ENCODE measurements around the gene BNIP2.
"Not testable (repeated sequence)": the region's sequence is repeated elsewhere in the genome, so short reads cannot be mapped to it uniquely, and the experiment has no call there.

Gene BNIP2

DNA sequence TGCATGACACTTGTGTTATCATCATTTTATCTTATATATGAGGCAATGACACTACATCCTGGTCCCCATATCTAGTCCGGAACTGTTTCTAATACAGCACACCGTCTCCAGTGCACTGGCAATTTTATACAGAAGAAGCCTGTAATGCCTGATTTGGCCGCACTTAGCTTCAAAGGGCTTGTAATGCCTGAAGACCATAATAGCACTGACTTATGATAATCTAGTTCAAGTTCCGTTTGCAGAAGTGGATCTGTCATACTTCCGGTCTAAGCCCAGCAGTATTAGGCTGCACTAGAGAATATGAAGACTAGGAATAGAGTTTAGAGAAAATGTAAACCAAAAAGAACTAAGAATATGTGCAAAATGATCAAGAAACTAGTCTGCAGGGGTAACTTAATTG is 1.3 kb downstream of the BNIP2 start:
- peak; percentile 53 for DNase-seq

DNA sequence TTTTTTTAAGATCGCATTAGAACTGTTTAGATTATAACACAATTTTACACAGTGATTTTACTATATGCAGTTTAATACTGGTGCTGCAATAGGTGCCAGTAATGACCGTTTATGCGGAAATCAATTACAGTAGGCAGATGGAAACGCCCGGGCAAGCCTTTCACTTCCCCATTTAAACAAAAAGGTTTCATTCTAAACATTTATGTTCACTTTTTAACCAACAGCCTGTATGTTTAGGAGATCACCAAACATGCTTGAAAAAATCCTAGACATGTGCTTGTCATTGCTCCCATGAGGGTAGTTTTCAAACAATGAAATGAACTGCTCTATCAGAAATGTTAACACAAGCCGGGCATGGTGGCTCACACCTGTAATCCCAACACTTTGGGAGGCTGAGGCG is 2.7 kb downstream of the BNIP2 start:
- no peak for DNase-seq

DNA sequence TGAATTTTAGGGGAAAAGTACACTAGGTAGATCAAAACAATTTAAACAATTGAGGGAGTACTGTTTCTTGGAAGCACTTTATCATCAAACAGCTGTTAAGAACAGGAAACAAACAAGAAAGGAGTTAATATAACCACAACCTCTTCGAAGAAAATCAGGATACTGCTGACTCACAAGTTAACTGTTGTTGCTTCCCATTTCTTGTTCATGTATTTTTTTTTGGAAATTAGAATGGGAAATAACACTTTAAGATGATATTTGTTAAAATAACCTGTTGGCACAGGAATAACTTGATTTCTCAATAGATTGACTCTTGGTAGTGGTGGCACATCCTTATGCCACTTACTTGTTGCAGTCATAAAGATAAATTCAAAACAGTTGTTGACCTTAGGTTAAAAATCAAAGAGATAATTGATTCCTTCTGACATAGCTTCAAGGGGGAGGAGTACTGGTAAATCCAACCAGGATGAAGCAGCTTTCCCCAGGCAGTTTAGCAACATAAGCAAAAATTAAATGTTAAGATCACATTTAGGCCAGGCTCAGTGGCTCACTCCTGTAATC is 3.3 kb downstream of the BNIP2 start:
- DNase-seq, result no peak

DNA sequence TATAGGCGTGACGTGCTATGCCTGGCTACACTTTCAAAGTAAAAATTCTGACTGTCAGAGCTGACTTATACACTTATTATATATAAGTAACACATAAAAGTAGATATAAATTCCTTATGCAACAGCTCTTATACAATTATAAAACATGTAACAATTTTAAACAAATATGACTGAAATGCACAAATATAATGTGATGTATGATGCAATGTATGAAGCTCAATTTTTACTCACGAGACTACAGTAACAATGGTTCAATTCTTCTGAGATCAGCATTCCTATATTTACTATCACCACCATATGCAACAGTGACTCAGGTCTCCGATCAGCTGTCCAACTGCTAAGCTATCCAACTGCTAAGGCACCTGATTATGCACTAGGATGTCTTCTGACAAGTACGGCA is 8.2 kb downstream of the BNIP2 start:
- no peak for DNase-seq

DNA sequence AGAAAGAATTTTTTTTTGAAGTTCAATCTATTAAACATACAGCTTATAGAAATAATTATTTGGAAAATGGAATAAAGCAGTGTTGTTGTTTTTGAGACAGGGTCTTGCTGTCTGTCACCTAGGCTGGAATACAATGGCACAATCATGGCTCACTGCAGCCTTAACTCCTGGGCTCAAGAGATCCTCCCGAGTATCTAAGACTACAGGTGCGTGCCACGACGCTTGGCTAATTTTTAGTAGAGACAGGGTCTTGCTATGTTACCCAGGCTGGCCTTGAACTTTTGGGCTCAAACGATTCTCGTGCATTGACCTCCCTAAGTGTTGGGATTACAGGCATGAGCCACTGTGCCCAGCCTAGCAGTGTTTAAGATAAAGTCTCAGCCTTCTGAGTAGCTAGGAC is 8.8 kb downstream of the BNIP2 start:
- DNase-seq, result no peak

DNA sequence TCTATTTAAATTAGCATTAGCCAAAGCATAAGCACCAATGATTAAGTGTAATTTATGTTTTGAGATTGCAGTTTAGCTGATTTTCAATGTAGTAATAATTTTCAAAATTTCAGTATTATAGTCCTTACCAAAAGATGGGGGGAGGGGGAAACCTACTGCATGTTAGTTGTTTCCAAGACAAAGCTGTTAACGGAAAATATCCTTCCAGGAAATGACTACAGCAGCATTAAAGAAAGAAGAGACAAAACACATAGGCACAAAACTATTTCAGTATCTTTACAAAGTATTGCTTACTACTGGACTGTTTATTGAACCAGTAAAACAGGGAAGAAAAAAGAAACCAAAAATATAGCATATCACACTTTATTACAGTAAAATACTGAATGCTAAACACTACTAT is 10.5 kb downstream of the BNIP2 start:
- no peak for DNase-seq

DNA sequence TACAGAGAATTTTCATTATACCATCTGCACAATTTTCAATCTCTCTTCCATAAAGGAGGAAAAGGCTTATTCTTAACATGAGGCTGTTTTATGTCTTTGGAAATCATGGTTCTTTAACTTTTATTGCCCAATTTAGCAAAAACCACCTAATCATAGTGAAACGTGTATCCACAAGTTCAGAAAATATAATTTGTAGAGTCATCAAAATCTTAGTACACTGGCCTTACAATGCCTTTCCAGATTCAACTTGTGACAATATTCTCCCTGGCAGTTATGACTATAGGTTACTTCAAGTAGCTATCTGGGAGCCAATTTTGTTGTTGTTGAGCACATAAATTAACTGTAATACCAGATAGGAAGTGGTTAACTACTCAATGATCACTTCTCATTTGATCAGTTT is 10.9 kb downstream of the BNIP2 start:
- no peak for DNase-seq

DNA sequence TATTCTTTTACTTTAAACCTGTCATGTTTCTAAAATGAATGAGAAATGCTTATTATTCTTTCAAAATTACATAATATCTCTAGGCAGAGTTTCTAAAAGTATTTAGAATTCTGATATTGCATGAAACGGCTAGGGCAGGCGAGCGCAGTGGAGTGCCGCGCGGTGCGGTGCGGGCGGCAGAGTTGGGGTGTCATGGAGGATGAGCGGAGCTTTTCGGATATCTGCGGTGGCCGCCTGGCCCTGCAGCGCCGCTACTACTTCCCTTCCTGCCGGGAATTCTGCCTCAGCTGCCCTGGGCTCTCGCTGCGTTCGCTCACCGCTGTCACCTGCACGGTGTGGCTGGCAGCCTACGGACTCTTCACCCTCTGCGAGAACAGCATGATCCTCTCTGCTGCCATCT is 12.6 kb downstream of the BNIP2 start:
- no peak for DNase-seq

DNA sequence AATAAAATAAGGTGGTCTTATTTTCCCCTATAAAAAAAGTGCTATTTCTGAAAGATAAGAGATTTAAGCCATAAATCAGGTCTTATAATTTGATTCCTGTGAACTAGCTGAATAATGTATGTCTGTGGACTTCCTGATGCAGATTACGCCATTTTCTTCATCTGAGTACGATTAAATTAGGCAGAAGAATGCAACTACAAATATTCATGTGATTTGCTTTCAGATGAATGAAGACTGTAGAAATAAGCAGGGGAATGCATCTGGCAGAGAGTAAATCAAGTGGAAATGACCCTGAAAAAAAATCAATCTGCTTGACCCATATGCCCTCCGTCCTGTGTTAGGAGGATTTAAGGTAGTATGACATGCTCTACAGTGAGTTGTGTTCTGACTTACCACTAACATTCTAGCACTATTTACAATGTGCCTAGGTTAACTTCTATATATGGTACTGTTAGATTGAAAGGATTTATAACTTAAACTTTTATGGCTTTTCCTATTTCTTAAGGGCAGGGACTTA is 14.7 kb downstream of the BNIP2 start:
- DNase-seq, result no peak

DNA sequence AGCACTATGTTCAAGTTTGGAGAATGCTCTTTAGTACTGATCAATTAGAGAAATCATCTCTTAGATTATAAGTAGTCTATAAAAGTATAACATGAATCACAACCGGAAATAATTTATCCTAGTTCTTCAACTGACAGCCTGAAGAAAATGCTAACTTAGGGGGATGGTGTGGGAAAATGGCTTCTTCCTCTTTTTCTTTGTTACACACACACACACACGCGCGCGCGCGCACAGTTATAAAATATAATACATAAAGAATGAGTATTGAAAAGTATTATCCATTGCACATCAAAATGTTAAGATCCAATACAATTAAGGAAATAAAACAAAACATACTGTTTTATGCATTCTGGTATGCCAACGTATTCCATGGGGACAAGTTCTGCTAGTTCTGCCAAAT is 20.6 kb downstream of the BNIP2 start:
- no peak for DNase-seq

DNA sequence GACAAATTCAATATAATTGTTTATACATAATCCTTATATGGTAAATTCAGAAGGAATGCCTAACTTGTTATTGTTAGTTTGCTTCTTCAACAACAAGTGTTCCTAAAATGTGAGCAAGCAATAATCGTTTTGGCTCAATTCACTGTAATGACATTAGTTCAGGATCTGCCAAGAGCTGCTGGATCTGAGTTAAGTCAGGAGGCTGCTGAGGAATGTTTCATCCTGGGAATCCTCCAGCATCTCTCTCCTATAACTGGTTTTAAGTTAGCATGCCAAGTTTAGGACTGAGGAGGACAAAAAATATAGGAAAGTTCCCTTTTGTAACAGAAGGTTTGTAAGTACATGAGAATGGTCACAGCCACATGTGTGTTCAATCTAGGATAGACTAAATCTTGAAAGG is 26.9 kb downstream of the BNIP2 start:
- DNase-seq, result no peak

DNA sequence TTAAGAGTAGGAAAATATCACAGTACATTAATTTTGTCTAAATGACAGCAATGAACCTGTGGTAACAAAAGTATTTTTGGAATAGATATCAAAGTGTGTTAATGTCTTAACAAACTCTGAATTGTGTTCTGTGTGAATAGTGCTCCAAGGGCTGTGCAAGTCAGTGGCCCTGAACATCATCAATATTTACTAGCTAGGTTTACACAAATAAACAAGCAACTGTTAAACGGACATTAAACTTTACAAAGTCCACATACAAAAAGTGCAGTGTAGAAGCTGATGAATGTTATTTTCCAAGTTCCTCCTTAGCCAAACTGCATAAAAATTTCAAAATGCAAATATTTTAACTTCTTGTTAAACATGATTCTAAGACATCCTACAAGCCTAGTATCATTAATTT is 29.8 kb downstream of the BNIP2 start:
- no peak for DNase-seq

DNA sequence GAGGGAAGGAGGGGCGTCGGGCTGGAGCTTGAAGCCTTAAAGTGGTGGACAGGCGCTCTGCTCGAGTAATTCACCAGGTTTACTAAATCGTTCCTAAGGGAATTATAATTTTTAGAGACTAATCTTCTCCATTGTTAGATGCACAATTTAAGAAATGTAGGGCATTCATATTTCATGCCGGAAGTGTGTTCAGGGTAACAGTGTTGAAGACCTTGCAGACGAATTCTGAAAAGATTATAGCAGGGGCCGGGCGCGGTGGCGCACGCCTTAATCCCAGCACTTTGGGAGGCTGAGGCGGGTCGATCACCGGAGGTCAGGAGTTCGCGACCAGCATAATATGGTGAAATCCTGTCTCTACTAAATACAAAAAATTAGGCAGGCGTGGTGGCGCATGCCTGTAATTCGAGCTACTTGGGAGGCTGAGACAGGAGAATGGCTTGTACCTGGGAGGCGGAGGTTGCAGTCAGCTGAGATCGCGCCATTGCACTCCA is 31.4 kb downstream of the BNIP2 start:
- DNase-seq, result no peak

DNA sequence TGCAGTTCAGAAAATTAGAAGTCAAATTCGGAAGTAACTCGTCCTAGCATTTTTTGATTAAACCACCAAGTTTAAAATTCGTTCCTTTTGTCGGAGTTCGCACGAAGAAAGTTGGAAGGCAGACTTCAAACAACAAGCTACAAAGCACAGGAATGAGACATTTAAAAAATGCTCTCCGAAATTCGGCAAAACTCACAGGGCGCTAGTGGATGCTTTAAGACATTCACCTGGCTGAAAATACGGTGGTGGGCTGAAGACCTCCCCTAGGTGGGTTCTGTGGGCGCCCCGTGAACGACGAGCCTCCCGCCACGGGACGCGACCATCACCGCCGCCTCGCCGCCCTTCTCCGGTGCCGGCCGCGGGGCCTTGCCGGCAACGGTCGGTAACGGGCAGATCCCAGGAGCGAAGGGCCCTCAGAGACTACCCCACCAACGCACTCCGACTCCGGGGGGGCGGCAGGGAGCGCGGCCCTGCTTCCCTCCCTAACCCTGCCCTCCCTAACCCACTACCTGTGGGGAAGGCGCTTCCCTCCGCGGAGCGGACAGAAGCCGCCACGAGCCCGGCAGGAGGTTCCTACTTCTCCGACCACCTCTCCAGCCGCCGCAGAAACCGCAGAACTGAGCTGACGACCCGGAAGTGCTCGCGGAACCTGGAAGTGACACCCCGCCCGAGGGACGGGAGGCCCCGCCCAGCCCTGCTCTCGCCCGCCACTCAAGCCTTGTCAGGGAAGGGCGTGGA is 32.1 kb downstream of the BNIP2 start, which contains the start of gene GTF2A2:
TSS of gene GTF2A2 (minus strand) at position 619 of the 738 bp plus-strand sequence. CDS start 5,238 bp downstream, outside the sequence.
- DNase-seq, result peak; percentile 41

DNA sequence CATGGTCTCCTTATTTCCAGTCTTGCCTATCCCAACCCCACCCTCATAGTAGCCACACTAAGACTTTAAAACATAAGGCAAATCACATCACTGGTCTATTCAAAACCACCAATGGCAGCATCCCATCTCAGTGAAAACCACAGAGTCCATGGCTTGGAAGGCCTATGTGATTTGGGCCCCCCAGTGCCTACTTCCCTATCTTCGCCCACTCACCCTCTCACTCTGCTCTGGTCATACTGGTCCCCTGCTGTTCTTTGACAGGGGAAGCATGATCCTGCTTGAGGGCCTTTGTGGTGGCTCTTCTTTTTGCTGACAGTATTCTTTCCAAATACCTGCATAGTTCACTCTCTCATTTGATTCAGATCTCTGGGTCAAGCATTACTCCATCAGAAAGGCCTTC is 35.1 kb downstream of the BNIP2 start:
- DNase-seq, result no peak

DNA sequence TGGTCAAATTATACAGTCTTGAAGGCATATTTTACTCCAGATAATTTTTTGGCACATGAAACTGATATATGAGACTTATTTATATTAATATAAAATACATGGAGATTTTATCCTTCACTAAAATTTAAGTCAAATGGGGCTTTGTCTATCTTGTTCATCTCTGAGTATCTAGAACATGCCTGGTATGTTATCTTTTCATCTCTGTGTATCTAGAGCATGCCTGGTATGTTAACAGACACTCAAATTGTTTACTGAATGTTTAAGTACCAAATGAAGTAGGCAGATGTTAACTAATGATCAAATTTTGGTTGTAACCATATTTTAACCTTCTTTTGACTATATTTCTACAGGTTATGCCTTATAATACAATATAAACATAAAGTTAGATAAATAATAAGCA is 39.5 kb downstream of the BNIP2 start:
- DNase-seq, result no peak

DNA sequence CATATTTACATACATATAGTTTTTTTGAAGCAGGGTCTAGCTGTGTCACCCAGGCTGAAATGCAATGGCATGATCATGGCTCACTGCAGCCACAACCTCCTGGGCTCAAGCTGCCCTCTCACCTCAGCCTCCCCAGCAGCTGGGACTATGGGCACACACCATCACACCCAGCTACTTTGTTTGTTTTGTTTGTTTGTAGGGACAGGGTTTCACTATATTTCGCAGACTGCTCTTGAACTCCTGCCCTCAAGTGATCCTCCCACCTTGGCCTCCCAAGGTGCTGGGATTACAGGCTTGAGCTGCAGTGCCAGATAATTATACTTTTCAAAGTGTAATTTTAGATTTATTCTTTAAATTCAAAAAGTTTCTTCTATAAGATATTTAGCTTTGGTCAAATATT is 42.0 kb downstream of the BNIP2 start:
- no peak for DNase-seq

DNA sequence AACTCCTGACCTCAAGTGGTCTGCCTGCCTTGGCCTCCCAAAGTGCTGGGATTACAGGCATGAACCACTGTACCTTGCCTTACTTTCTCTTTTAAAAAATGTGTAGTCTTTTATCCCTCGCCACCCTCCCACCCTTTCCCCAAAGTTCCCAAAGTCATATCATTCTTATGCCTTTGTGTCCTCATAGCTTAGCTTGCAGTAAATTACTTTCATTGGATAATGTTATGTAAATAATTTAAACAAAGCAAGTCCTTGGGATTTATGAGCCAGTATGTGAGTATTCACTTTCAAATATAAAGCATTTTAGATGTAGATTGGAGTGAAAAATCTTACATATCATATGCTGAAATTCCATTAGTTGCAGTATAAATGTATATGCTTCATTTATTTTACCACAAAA is 42.8 kb downstream of the BNIP2 start:
- no peak for DNase-seq

DNA sequence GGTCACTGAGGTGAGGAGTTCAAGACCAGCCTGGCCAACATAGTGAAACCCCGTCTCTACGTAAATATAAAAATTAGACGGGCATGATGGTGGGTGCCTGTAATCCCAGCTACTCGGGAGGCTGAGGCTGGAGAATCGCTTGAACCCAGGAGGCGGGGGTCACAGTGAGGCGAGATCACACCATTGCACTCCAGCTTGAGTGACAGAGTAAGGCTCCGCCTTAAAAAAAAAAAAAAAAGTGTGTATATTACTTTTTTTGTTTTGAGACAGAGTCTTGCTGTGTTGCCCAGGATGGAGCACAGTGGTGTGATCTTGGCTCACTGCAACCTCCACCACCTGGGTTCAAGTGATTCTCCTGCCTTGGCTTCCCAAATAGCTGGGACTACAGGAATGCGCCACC is 43.3 kb downstream of the BNIP2 start:
- not testable (repeated sequence) for DNase-seq

DNA sequence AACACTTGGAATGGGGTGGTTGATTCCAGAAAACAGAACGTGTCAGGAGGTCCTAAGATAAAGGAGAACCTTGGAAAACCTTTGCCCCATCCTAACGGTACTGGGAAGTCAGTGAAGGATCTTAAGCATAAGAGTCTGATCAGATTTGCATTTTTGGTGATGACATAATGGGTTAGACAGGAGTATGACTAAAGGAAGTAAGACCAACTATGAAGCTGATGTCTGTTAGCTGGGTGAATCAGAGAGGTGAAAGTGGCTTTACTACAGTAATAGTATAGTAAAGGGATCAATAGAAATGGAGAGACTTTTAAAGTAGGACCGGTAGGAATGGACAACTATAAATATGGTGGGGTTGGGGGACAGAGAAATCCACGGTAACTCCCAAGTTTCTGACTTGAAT is 44.4 kb downstream of the BNIP2 start:
- DNase-seq, result no peak

DNA sequence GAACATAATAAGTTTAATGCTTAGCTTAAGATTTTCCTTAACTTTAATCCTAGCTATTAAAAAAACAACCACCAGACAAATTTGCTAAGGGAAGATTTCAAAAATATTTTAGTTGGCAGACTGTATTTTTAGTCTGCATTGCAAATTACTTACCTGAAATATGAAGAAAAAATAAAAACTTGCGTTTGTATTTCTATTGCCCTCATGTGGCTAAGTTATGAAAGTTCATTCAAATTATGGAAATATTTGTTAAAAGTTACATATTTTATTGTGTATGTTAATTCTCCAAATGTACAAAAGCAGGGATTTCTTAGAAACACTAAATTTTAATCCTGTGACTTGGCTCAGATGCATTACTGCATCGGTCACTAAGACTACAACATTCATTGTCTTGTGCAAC is 46.8 kb downstream of the BNIP2 start:
- DNase-seq, result no peak

DNA sequence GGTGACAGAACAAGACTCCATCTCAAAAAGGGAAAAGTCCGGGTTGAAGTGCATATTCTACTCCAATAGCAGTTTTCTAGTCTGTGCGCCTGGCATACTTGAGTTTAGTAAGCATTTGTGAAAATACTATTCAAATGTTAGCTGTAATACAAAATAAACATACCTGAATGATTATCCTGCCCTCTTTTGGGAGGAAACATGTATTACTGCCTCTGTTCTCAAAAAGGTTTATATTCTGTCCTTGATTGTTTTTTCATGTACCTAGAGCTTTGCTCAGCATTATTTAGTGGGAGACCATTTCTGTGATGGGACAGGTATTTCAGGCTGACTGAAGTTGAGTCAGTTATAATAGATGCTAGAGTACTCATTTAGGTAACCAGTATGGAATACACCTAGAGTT is 51.6 kb downstream of the BNIP2 start:
- not testable (repeated sequence) for DNase-seq

DNA sequence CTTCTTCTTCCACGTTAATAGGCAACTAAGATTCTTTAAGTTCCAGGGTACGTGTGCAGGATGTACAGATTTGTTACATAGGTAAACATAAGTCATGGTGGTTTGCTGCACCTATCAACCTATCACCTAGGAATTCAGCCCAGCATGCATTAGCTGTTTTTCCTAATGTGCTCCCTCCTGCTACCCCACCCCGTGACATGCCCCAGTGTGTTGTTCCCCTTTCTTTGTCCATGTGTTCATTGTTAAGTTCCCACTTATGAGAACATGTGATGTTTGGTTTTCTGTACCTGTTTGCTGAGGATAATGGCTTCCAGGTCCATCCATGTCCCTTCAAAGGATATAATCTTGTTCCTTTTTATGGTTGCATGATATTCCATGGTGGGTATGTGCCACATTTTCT is 52.9 kb downstream of the BNIP2 start:
- DNase-seq, result no peak

DNA sequence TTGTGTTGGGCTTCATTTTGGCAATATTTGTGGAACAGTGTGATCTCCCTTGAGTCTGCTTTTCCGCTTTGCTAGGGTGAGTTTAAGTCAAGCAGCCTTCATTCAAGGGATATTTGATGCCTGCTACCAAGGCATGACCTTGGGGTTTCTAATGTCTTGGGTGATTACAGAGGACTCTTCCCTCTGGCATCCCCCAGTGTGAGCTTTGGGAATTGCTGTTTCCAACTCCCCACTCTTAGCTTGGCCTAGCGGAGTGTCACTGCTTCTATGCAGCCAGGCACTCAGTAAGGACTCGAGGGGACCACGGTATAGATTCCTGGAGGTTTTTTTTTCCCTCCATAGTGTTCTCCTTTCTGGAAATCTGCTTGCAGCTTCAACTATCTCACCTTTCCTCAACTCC is 56.4 kb downstream of the BNIP2 start:
- no peak for DNase-seq

DNA sequence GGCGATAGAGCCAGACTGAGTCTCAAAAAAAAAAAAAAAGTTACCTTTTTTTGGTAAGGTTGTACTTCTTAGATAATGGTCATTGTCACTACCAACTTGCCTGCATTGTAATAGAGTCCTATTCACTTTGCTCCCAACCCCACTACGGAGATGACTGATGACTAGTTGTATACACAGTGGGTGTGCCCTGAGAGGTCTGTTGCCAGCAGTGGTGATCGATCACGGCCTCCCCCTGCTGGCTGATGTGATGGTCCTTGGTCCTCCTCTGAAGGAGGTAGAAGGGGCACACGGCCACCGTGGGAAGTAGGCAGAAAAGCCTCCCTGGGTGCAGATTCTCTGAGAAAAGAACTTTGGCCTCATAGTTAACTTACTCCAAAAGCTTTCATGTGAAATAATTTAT is 66.8 kb downstream of the BNIP2 start:
- no peak for DNase-seq
